Fibroblast of gingiva (primary cell): Measurements from ENCODE around the gene GABRR2.

ENCODE experiments used
- DNase-seq: peaks from one replicate; pipeline ENCODE4 v3.0.0-alpha.2; 2011; ENCODE audit warnings: low read depth

The GABRR2 gene

DNA sequence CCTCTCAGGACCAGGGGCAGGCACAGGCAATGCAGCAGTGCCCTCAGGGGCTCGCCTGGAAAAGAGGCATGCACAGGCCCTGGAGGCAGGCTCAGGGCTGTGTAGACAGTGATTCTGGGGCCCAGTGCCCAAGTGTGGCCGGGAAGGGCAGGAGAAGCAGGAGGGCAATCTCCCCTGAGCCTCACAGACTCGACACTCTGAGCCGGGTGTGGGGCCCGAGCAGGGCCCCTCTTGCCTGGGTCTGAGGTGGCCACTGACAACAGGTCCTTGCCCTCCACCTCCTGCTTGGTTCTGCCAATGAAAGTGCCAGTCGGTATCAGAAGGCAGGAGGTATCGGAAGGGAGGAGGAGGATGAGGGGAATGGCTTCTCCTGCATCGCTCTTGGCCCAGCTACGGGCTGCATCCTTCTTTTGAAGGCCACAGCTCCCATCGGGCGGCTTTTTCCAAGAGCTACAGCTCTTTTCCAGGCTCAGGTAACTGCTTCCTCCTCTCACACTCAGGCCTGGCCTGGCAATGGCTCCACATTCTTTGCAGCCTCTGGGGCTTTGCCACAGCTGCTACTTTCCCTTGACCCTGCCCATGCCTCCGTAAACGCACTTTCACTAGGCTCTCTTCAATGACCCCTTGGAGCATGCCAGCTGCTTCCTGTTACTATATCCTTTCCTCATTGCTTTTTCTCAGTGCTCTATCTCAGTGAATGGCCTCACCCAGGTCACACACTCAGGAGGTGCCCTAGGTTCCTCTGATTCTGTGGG lies 24.5 kb downstream of the GABRR2 start:
- no peak for DNase-seq

DNA sequence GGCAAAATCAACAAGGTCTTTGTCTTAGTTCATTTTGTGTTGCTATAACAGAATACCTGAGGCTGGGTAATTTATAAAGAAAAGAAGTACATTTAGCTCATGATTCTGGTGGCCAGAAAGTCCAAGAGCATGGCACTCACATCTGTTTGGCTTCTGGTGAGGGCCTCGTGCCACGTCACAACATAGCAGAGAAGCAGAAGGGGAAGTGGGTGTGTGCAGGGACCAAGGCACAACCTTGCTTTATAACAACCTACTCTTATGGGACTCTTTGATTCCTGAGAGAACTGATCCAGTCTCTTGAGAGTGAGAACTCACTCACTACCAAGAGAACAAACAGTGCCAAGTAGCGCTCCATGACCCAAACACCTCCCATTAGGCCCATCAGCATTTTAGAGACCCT lies 25.4 kb downstream of the GABRR2 start:
- DNase-seq: no peak

DNA sequence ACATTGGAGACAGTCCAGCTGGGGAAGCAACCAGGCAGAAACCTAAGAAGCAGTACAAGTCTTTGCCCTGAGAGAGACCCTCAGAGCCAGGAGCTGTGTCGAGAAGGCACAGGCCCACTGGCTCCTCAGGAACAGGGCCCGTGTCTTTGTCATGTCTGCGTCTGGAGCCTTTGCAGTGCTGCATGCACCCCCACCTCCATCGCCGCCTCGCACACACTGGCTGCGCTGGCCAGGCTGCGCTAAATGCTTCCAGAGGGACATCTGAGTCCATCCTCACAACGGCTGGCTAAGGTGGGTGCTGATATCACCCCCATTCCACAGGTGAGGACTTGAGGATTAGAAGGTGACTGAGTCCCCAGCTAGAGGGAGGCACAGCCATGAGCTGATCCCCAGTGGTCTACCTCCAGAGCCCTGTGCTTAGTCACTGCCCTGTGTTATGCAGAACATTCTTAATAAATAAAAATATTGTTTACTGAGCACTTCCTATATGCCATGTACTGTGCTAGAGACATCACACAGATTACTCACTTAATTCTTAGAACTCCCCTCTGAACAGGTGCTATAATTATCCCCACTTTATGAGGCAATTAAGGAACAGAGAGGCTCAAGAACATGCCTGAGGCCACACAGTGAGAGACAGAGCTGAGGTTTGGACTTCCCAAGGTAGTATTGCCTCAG lies 27.6 kb downstream of the GABRR2 start:
- no peak for DNase-seq

DNA sequence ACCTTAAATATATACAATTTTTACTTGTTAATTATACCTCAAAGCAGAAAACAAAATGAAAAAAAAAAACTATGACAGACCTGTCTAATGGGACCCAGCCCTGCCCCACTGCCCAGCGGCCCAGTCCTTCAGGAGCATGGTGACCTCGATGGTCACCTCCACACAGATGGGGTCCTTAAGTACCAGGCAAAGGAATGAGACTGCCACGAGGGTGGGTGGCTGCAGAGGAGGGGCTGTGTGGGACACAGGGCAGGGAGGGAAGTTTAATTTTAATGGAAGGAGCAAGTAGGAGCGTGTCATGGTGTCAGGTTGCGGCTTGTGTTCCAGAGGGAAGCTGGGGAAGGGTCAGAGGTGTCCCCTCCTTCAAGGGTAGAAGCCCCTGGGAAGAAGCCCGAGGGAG lies 28.6 kb downstream of the GABRR2 start:
- DNase-seq: no peak

DNA sequence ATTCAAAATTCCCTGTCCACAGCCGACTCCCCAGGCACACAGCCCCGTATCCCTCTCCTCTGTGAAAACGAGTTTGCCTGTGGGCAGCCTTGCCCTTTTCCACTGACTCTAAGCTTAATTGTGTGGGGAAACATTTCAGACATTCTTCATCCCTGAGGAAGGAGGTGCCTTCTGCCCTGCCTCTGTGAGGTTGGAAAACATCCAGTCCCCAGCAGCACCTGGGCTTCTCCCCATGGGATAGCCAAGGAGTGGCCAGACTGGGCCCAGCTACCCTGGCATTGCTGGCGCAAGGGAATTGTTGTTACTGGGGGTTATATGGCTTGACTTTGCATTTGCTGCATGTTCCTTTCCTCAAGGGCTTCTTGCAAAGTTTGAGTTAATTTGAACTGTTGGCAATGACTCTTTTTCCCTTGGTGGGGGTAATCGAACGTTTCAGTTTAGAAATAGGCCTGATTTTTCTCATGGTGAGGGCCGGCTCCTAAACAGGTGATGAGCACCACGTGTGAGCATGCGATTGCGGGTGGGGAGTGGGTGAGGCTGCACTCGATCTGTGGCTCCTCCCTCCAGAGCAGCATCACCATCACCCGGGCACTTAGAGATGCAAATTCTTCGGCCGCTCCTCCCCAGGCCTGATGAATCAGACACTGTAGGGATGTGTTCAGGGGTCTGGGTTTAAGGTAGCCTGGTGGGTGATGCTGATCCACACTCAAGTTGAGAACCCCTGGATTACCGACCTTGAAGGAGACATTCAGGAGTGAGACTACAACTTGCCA lies 29.9 kb downstream of the GABRR2 start:
- no peak for DNase-seq

DNA sequence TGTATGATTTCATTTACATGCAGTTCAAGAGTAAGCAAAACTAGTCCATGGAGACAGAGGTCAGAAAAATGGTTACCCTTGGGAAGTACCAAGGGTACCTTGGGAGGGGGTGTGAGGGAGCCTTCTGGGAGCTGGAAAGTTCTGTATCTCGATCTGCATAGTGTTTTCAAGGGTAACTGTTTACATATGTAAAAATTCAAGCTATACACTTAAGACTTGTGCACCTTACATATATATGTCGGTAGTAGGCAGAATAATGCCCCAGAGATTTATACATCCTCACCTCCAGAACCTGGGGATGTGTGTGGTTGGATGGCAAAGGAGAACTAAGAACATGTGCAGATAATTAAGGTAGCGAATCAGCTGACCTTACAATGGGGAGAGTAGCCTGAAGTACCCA lies 31.0 kb downstream of the GABRR2 start:
- no peak for DNase-seq

DNA sequence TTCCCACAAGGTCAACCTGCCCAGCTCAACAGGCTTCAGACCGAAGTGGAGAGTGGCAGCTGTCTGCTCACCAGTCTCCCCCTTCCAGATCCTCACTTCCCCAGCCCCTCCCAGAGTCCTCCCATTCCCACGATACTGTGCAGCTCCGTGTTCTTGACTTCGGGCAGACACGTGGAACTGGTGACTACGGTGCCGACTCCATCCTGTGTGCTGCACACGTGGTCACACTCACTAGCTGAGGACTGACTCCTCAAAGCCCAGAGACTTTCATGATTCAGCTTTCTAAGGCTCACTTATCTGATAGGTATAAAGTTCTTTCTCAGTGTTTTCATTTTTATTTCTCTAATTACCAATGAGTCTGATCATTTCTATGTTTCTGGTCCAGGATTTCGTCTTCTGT lies 32.4 kb downstream of the GABRR2 start:
- no peak for DNase-seq

DNA sequence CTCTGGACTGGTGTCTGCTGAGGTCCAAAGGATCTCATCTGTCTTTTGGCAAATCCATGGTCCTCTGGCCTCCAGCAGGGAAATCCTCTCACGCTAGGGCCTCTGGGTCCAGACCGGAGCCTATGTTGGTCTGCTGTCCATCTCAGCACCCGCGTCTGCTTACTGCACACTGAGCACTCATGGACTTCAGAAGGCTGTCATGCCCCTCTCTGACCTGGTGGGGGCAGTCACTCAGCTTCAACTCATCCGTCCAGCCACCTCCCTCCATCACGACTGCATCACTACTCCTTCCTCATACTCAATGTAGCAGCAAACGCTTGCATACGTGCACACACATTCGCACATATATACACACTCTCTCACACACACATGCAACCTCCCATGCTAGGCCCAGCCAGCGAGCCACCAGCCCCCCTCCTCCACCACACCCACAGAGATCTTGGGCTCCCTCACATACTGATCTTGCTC lies 33.3 kb downstream of the GABRR2 start:
- DNase-seq: no peak

DNA sequence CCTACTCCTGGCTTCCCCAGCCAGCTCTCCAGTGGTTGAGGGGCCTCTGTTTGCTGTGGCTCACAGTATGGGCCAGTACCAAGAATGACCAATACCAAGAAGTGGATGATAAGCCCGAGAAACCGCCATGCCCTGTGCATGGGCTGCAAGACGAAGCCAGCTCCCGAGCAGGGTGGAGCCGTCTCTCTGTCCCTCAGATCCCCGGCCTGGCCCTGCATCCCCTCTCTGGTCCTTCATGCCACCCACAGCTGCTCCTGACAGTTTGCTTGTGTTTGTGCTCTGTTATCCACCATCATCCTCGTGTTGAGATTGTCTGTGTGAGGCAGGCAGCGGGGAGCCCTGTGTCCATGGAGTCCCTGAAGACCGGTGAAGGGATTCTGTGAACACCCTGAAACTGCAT lies 36.1 kb downstream of the GABRR2 start:
- DNase-seq: no peak

DNA sequence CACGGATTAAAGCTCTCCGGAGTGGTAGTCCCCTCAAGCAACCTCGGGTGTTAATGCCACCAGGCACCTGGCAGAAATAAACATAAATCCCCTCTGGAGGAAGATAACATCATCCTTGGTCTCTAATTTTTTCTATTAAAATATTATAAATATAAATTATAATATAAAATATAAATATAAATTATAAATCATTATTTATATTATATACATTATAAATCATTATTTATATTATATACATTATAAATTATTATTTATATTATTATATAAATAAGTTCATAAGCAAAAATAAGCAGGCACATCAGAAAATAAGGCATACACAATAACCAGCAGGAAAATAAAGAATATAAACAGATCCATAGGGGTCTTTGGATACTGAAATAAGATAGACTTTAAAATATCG lies 39.2 kb downstream of the GABRR2 start:
- no peak for DNase-seq

DNA sequence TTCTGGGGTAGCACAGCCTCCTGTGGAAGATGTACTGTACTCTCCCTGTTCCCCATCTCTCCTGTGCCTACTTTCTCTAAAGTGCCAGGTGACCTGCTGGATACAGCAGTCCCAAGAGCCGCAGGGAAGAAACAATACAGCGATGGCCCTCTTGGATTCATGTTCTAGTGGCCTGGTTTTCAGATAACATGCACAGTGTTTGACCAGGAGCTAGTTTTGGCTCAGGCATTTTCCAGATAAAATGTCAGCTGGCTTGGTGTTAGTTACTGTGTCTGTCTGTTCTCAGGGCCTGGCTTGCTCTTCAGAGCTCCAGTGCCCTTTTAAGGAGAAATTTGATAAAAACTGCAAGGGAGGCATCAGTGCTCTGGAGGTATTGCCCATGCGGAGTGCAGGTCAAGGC lies 41.3 kb downstream of the GABRR2 start:
- DNase-seq: no peak

DNA sequence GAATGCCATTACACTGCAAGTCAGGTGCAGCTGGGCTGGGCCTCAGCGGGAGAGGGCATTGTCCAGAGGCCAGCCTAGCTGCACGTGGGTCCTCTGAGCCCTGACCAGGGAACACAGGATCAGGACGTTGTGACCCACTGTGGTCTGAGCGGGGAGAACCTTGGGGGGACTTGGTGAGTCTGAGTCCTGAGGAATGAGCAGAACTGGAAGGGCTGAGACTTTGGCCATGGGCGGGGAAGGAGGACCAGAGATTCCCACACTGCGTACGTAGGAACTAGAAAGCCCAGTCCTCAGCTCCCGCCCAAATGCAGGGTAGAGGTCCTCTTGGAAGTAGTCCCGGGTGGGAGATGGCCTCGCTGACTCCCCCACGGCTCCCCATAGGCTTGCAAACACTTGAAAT lies 42.5 kb downstream of the GABRR2 start:
- no peak for DNase-seq

DNA sequence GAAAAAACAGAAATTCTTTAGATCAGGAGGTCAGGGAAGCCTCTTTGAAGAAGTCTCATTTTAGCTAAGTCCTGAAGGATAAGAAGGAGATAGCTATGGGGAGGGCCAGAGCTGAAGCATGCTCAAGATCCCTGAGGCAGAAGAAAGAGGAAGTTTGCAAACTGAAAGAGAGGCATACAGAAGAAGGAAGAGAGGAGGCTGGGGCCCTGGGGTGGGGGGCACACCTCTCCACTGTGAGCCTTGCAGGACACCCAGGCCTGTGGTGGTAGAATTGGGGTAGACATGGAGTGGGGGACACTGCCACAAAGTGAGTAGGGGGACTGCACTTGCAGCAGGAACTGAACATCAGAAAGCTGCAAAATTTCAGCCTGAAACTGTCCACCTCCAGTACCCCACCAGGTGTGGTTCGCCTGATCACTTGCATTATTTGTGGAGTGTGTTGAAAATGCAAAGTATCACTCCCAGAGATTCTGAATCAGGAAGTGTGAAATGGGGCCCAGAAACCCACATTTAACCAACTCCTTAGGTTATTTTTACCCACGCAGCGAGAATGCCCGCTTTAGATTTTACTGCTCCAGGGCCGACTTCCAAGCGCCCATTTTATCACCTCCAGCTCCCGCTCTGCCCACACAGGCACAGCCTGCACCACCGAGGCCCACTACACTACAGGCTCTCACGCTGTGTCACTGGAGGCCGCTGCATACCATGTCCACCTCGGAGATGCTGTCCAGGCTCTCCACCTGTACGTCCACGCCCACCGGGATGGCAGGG lies 44.0 kb downstream of the GABRR2 start:
- no peak for DNase-seq

DNA sequence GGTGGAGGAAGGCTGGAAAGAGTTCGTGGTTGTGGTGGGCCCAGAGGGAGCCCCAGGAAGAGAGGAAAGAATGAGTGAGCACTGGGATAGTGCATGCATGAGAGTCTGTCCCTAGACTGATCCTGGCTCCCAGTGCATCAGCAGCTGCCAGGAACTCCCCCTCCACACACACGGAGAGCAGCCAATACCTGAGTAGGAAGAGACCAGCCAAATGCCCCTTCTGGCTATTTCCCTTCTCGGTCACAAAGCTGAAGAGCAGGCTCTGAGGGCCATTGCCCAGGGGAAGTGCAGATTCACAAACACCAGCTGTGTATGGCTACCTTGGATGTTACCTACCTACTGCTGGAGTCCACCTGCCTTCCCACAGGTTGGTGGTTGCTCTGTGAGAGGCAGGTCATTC lies 45.1 kb downstream of the GABRR2 start:
- no peak for DNase-seq

DNA sequence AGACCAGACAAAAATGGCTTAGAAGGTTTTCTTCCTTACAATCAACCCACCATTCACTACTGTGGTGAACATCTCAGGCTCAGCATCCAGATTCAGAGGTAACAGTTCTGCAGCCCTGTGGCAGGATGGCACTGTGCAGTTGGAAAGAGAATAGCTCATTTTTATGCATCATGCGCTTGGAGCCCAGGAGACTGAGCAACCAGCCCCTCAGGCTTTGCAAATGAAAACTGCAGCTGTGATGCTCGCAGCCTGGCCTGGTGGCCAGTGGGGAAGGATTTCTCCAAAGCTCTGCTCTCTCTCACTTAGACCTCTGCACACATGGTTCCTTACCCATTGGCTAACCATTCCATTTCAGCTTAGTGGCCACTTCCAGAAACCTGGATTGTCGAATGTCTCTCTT lies 45.8 kb downstream of the GABRR2 start:
- no peak for DNase-seq

DNA sequence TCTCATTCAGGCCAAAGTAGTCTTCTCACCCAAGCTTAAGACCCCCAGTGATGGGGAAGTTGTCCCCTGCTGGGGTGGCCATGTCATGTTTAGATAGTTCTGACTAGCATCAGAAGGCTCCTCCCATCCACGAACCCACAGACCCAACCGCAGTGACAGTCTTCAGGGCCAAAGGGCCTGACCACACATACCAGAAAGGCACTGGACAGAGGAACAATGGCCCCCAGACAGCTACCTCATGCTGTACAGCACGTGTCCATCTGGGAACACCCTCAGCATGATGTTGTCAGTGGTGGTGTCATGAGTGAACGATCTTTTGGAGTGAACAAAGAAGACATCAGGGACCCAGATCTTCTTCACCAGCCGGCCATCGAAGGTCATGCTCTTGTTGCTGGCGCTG lies 46.3 kb downstream of the GABRR2 start:
- no peak for DNase-seq

DNA sequence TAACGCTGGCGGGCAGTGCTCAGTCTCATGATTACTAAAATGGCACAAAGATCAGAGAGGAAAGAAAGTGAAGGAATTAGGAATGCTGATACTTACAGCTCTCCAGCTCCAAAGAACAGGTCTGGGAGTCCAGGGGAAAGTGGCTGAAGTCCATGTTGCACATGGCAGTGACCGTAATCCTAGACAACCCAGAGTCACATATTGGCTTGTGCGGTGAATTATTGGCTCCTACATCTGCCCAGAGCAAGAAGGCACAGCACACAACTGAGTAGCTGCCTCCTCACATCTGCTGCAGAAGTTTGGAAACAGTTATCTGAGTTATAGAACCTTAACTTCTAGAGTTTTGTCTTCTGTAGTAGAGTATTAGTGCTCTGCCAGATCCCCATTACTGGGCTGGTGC lies 47.2 kb downstream of the GABRR2 start:
- no peak for DNase-seq

DNA sequence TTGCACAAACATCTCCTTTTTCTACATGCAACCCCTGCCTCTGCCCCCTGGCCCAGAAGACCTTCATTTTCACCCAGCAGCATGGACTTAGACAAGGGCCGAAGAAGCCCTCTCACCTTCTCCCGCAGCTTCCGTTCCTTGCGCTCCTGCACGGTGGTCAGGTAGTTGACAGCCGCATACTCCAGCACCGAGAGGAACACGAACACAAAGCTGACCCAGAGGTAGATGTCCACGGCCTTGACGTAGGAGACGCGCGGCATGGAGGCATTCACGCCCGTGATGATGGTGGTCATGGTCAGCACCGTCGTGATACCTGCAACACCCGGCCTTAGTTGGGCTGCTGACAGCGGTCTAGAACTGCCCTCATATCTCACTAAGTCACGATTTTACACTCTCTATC lies 50.8 kb downstream of the GABRR2 start:
- DNase-seq: no peak

DNA sequence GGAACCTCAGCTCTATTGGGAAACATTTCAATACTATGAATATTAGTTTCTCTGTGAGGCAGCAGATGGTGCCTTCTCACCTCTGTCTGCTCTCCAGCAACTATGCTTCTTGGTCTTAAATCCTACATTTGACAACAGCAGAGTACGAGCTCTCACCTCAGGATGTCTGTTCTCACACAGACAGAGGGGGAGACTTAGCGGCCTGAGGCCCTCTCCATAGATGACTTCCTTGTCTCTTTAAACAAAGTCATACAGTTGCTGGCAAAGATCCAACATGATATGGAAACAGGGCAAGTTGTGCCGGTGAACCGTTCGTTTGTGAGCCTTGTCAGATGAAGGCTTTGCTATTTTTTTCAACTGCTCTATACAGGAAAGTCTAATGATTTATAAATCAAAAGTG lies 54.3 kb downstream of the GABRR2 start:
- DNase-seq: no peak

DNA sequence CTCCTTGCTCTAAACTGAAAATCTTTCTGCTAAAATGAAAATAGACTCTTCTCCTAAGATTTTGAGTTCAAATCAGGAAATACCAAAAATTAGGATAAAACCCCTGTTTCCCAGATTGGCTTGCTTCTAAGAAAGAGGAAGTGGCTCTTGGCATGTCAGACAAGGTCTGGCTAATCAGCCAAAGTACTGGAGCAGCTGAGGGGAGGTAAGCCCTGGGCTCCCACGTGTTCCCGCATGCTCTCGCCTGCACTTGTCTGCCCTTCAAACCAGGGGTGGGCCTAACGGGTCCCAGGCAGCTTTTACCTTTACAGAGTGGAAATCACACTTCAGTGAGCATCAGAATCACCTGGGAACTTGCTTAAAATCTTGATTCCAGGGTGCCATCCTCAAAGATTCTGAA lies 54.8 kb downstream of the GABRR2 start:
- no peak for DNase-seq

DNA sequence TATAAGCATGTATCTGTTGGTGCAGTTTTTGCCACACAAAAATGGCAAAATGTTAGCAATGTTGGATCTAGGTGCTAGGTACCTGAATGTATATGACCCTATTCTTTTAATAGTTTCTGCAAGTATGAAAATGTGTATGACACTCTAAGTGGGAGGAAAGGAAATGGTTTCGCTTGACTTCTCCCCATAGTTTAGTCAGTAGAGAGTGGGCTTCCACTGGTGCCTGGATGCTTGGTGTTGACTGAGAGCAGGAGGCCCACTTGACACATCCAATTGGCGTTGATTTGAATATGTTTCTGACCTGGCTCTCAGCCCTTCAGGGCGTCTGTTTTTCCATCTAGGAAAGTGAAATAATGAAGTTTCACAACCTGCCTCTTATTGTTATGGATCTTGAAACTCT lies 56.2 kb downstream of the GABRR2 start:
- no peak for DNase-seq

DNA sequence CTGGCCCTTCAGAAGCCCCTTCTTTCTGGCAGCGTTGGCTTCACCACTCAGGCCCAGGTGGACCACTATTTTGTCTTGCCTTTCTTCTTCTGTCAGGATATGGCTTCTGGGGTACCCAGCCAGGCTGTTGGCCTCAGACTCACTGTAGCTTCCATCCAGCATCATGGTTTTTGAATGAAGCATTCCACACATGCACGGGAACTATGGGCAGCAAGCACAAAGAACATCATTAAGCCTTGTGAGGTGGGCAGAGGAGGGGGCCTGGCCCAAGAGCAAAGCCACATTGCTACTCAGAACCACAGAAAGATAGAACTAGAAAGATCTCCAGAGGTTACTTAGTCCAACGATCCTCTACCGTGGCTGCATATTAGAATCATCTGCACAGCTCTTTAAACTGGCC lies 57.3 kb downstream of the GABRR2 start:
- DNase-seq: no peak
